OCI-LY1 (cell line): ENCODE results near the gene ENPP3.

Source experiments
- EZH2 ChIP-seq: fragments of 200-600 bp; sonication (generic), shearing (Covaris generic); IDR thresholded peaks from 2 replicates; pipeline ENCODE4 v1.8.0; 2017; ENCODE audit warnings: borderline replicate concordance, mixed run types, mild to moderate bottlenecking, antibody characterized with exemption, low read length, moderate library complexity, mixed read lengths
- TF ChIP-seq, protein P1 (sequence below): fragments of 200-600 bp; sonication (generic), shearing (Covaris generic); IDR thresholded peaks from 2 replicates; pipeline ENCODE4 v1.5.1; 2017; ENCODE audit warnings: mild to moderate bottlenecking, antibody characterized with exemption, low read length, moderate library complexity, mixed read lengths

DNA sequence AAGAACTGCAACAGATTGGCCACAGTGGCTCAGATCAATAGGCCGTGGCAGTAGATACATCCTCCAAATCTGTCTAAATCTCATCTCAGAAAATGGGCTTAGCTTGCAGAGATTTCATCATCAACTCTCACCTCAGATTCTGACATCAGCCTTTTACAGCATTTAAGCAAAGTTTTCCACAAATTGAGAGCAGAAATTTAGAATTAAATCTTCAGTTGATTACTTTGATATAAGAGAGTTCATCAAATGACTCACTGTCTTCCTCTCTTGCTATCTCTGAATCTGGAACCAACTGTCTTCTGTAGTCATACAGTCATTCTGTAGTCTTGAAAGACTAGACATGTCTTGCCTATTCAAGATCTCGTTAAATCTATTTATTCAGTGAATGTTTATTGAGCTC, 118.9 kb downstream of the ENPP3 start:
- TF ChIP-seq, protein P1, sequence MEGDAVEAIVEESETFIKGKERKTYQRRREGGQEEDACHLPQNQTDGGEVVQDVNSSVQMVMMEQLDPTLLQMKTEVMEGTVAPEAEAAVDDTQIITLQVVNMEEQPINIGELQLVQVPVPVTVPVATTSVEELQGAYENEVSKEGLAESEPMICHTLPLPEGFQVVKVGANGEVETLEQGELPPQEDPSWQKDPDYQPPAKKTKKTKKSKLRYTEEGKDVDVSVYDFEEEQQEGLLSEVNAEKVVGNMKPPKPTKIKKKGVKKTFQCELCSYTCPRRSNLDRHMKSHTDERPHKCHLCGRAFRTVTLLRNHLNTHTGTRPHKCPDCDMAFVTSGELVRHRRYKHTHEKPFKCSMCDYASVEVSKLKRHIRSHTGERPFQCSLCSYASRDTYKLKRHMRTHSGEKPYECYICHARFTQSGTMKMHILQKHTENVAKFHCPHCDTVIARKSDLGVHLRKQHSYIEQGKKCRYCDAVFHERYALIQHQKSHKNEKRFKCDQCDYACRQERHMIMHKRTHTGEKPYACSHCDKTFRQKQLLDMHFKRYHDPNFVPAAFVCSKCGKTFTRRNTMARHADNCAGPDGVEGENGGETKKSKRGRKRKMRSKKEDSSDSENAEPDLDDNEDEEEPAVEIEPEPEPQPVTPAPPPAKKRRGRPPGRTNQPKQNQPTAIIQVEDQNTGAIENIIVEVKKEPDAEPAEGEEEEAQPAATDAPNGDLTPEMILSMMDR, result no peak
- no peak for TF ChIP-seq EZH2
